Astrocyte of the spinal cord (primary cell): ENCODE measurements around the gene C16orf74.

Source experiments
- DNase-seq: peaks from one replicate; pipeline ENCODE4 v3.0.0; 2011; ENCODE audit warnings: low read depth, low spot score
- H3K4me3 ChIP-seq: 2 replicates; pipeline ENCODE4 v1.5.1; 2011; ENCODE audit warnings: low read depth, mild to moderate bottlenecking, low read length, moderate library complexity
- CTCF ChIP-seq: IDR thresholded peaks from 2 replicates; pipeline ENCODE4 v1.5.1; 2012; ENCODE audit warnings: low read depth, mild to moderate bottlenecking, low read length, inconsistent platforms
- in situ Hi-C: cut with HindIII; loops from 2 replicates; pipeline ENCODE4 v1.10.0; 2017; ENCODE audit warnings: low sequenced_read_pairs

C16orf74 gene

GRCh38 chr16:85724936-85725335 lies 26.0 kb downstream of the C16orf74 start:
- TF ChIP-seq CTCF: no peak
- in situ Hi-C loops: no loop called here
- no peak for DNase-seq

GRCh38 chr16:85724126-85724879 lies 26.6 kb downstream of the C16orf74 start:
- no peak for DNase-seq
- in situ Hi-C loops: no loop called here

More at GRCh38 chr16:85724936-85725335, 26.0 kb downstream of the C16orf74 start:
- H3K4me3 ChIP-seq: no peak overlapping the region

GRCh38 chr16:85722128-85722893 lies 28.6 kb downstream of the C16orf74 start:
- in situ Hi-C loops: no loop called here
- TF ChIP-seq CTCF: no peak
- no peak overlapping the region for H3K4me3 ChIP-seq
- no peak for DNase-seq

More at GRCh38 chr16:85724126-85724879, 26.6 kb downstream of the C16orf74 start:
- TF ChIP-seq CTCF: no peak
- H3K4me3 ChIP-seq: no peak overlapping the region

GRCh38 chr16:85720302-85720637 lies 30.6 kb downstream of the C16orf74 start:
- H3K4me3 ChIP-seq: no peak overlapping the region
- TF ChIP-seq CTCF: no peak
- no peak for DNase-seq
- in situ Hi-C loops: no loop called here

GRCh38 chr16:85719605-85720301 lies 31.1 kb downstream of the C16orf74 start:
- no peak for DNase-seq
- in situ Hi-C loops: no loop called here
- H3K4me3 ChIP-seq: no peak overlapping the region
- no peak for TF ChIP-seq CTCF

GRCh38 chr16:85718682-85719081 lies 32.2 kb downstream of the C16orf74 start:
- no peak for DNase-seq
- peak; percentile 52 for TF ChIP-seq CTCF
- no peak overlapping the region for H3K4me3 ChIP-seq
- in situ Hi-C loops: no loop called here
